OCI-LY3 (cell line): ENCODE results near the gene KCND1.

Source experiments
- EZH2phosphoT487 ChIP-seq: fragments of 200-600 bp; shearing (Covaris generic); IDR thresholded peaks from 2 replicates; pipeline ENCODE4 v1.6.1; 2018; ENCODE audit warnings: antibody characterized with exemption, mixed run types, low read depth
- TF ChIP-seq, protein P1 (sequence below): fragments of 200-600, 300-600 bp; sonication (generic); IDR thresholded peaks from 2 replicates; pipeline ENCODE4 v1.5.1; 2014; ENCODE audit warnings: antibody characterized with exemption, low read length, low read depth

DNA sequence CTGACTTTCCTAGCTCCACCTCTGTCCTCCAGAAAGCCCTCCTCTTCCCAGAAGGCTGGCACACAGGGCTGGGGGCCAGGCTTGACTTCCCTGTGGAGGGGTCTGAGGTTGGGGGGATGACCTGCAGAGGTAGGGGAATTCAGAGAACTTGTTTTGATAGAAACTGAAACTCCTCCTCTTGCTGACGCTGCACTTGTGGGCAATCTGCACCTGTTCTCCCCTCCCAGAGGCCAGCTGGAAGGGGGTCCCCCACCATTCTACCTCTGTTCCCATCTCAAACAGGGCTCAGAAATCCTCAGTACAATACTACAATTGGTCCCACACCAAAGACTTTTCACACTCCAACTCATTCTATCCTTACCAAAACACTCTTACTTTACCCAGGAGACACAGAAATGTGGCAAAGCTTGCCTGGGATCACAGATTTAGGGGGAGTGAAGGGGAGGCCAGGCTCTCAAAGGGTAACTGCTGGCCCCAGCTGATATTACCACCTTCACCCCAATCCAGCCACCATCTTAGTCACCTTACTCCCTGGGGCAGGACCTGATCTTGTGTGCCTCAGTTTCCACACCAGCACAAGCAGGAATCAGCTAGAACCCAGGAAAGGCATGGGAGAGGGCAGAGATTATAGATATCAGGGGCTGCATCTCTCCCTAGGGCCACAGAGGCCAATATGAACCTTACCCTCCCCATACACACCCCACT lies 32.8 kb downstream of the KCND1 start:
- TF ChIP-seq, protein P1, sequence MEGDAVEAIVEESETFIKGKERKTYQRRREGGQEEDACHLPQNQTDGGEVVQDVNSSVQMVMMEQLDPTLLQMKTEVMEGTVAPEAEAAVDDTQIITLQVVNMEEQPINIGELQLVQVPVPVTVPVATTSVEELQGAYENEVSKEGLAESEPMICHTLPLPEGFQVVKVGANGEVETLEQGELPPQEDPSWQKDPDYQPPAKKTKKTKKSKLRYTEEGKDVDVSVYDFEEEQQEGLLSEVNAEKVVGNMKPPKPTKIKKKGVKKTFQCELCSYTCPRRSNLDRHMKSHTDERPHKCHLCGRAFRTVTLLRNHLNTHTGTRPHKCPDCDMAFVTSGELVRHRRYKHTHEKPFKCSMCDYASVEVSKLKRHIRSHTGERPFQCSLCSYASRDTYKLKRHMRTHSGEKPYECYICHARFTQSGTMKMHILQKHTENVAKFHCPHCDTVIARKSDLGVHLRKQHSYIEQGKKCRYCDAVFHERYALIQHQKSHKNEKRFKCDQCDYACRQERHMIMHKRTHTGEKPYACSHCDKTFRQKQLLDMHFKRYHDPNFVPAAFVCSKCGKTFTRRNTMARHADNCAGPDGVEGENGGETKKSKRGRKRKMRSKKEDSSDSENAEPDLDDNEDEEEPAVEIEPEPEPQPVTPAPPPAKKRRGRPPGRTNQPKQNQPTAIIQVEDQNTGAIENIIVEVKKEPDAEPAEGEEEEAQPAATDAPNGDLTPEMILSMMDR, result no peak
- TF ChIP-seq EZH2phosphoT487, result no peak
